Omental fat pad (tissue), 4 donors: ENCODE data around the gene ROS1. TPM values are rescaled to one million over a fixed set of nuclear protein-coding genes. Genes with fewer than 3 reads are reported as not detected.

Experiments used
- ATAC-seq: fragments of 150-250 bp; one replicate; pipeline ENCODE4 v1.9.1; 2016; ENCODE audit warnings: mild to moderate bottlenecking, moderate library complexity; ENCODE audit not compliant: low FRiP score
- DNase-seq: peaks from one replicate; pipeline ENCODE4 v3.0.0-alpha.2; 2019; ENCODE audit warnings: low spot score
- CTCF ChIP-seq, 3 donors: fragments of 450-650 bp; IDR thresholded peaks; one replicate each; pipeline ENCODE4 v1.5.1; 2016 to 2017; ENCODE audit warnings: antibody characterized with exemption in 3 of 3, mild to moderate bottlenecking in 3 of 3, moderate library complexity in 2 of 3
- total RNA-seq, 4 donors: library from RNA; depleted of rRNA; stranded (reverse); fragments of >200 nt; gene quantifications; one replicate each; pipeline ENCODE4 v1.1.0, GENCODE V29; 2016

The ROS1 gene
- total RNA-seq, 4 donors from 2014 or later: not detected

- DNase-seq: no peak
- ATAC-seq: no peak
- TF ChIP-seq CTCF (IDR thresholded peaks at IDR 0.05): no peak
These were observed 28.1 kb downstream of the ROS1 start for GRCh38 chr6:117397536-117398227.

- TF ChIP-seq CTCF (IDR thresholded peaks at IDR 0.05): no peak
- no peak for ATAC-seq
These were observed 29.5 kb downstream of the ROS1 start for GRCh38 chr6:117396228-117396627.

GRCh38 chr6:117395164-117395563 lies 30.6 kb downstream of the ROS1 start:
- ATAC-seq (no peak), DNase-seq (no peak)
- no peak for TF ChIP-seq CTCF (IDR thresholded peaks at IDR 0.05)

More at GRCh38 chr6:117396228-117396627, 29.5 kb downstream of the ROS1 start:
- no peak for DNase-seq

- TF ChIP-seq CTCF (IDR thresholded peaks at IDR 0.05): no peak
- DNase-seq (no peak), ATAC-seq (no peak)
These were observed 32.7 kb downstream of the ROS1 start for GRCh38 chr6:117393045-117393444.

GRCh38 chr6:117391874-117392583 lies 33.7 kb downstream of the ROS1 start:
- ATAC-seq: no peak
- no peak for TF ChIP-seq CTCF (IDR thresholded peaks at IDR 0.05)

GRCh38 chr6:117389227-117390057 lies 36.3 kb downstream of the ROS1 start:
- ATAC-seq (no peak), DNase-seq (no peak)
- no peak for TF ChIP-seq CTCF (IDR thresholded peaks at IDR 0.05)

More at GRCh38 chr6:117391874-117392583, 33.7 kb downstream of the ROS1 start:
- no peak for DNase-seq
